Measurements from ENCODE around the gene CFI.

CFI gene

DNA sequence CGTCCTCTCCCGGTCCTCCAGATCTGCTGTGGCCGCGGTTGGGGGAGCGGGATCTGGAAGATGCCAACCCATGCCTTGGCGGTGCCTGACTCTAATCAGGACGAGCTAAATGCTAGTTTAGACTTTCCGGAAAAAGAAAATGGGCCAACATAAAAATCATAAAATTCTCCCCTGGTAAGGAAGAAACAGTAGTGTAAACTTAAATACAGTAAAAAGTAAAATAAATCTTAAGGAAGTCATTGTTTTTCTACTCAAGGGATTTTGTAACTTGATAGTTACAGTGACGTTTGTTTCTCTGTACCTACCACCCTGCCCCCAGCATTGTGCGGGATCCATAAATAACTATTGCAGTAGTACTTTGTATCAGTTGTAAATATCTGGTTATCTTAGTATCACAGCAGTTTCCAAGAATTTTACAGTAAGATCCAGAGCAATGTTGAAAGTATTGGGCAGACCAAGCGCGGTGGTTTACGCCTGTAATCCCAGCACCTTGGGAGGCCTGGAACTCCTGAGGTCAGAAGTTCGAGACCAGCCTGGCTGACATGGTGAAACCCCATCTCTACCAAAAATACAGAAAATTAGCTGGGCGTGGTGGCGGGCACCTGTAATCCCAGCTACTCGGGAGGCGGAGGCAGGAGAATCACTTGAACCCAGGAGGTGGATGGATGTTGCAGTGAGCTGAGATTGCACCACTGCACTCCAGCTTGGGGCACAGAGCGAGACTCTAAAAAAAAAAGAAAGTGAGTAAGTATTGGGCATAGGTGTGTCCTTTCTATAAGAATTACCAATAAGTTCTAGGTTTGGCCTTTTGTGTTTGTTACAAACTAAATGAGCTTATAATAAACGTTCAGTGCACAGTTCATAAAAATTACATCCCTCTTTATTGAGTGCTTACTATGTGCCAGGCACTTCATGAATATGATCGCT, 70.9 kb downstream of the CFI start:
- no peak for DNase-seq (ENCODE audit: low spot score)

GRCh38 chr4:109729718-109730618, 71.8 kb downstream of the CFI start, which contains the start of gene PLA2G12A:
PLA2G12A (minus strand) TSS chr4:109730070; CDS start chr4:109729809, 261 bp downstream.
- peak; percentile 95 for DNase-seq (ENCODE audit: low spot score)

GRCh38 chr4:109729117-109729717, 72.6 kb downstream of the CFI start:
- peak; percentile 16 for DNase-seq (ENCODE audit: low spot score)

DNA sequence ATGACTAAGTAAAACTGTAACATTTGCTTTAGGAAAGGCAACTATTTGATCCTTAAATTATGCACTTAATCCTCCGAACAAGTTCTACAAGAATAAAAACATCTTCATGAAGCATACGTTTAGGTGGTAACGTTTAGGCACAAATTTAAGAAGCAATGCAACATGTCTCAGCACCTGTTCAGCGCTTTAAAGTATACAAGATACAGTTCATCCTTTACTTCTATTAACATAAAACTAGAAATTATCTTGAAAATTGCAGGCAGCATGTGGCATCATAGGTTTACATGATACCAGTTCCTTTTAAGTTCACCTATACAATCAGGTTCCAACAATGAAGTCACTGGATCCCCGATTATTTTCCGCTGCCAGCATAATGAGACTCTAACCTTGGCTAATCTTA, 73.4 kb downstream of the CFI start:
- no peak for DNase-seq (ENCODE audit: low spot score)

DNA sequence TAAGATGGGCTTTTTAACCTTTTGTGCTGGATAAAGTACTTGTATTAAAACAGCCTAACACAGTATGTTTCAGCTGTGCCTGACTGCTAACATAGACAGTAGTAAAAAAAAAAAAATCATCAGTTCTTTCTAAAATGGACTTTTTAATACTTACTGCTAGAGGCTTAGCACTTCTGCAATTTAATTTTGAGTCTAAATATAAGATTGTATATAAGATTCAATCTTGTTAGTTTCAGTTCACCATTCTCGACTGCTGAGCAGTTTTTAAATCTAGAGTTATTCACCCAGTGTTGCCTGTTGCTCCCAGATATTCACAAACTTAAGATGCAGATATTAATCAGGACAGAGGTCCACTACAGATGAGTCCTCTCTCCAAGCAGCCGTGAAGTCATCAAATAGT, 78.7 kb downstream of the CFI start:
- no peak for DNase-seq (ENCODE audit: low spot score)

- DNase-seq (ENCODE audit: low spot score): no peak
These were observed 79.4 kb downstream of the CFI start for GRCh38 chr4:109722357-109722756.

DNA sequence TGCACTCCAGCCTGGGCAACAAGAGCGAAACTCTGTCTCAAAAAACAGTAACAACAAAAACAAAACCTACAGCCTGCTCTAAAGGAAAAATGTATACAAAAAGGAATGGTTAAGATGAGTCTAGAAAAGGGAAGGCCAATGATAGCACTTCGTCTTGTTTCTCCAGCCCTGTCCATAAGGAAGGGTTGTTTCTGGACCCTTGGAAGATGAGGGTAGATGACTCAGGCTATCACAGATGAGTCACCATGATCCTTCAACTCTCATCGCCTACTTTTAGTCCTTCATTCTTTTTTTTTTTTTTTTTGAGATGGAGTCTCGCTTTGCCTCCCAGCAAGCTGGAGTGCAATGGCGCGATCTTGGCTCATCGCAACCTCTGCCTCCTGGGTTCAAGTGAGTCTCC, 80.8 kb downstream of the CFI start:
- DNase-seq (ENCODE audit: low spot score): no peak

- no peak for DNase-seq (ENCODE audit: low spot score)
These were observed 82.2 kb downstream of the CFI start for GRCh38 chr4:109719604-109720003.

- no peak for DNase-seq (ENCODE audit: low spot score)
These were observed 83.0 kb downstream of the CFI start for GRCh38 chr4:109718759-109719158.

DNA sequence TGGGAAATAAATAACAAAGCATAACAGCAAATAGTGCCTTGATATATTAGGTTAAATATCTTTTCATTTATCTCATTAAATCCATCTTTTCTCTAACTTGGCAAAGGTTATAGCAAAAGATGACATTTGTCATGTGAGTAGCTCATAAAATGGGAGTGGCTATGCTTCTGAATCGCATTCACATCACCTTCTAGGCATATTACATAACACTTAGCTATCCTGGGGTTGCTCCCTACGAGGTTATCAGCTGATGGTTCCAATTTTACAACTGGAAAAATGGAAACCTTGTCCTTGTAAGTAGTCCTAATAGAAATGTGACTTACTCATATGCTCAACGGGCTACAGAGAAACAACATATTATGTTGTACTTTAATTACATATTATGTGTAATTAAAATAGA, 88.3 kb downstream of the CFI start:
- no peak for DNase-seq (ENCODE audit: low spot score)

GRCh38 chr4:109708990-109709389, 92.8 kb downstream of the CFI start:
- DNase-seq (ENCODE audit: low spot score): no peak

- no peak for DNase-seq (ENCODE audit: low spot score)
These were observed 93.4 kb downstream of the CFI start for GRCh38 chr4:109708435-109708834.

DNA sequence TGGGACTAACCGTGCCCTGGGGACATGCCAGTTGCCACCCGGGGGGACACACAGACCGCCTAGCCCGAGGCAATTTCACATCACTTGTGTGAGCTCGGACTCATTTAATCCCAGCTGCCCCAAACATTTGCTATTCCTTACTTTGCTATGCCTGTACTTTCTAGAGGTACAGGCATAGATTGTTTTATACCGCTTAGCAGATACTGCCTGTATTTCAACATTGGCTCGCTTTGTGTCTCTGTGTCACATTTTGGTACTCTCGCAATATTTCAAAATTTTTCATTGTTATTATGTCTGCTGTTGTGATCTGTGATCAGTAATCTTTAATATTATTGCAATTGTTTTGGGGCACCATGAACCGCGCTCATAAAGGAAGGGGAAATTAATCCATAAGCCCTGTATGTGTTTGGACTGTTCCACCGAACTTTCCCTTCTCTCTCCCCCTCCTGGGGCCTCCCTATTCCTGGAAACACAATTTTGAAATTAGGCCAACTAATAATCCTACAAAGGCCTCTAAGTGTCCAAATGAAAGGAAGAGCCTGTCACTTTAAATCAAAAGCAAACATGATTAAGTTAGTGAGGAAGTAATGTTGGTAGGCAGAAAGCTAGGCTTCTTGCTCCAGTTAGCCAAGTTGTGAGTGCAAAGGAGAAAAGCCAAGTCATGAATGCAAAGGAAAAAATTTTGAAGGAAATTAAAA, 98.0 kb downstream of the CFI start:
- no peak for DNase-seq (ENCODE audit: low spot score)

DNA sequence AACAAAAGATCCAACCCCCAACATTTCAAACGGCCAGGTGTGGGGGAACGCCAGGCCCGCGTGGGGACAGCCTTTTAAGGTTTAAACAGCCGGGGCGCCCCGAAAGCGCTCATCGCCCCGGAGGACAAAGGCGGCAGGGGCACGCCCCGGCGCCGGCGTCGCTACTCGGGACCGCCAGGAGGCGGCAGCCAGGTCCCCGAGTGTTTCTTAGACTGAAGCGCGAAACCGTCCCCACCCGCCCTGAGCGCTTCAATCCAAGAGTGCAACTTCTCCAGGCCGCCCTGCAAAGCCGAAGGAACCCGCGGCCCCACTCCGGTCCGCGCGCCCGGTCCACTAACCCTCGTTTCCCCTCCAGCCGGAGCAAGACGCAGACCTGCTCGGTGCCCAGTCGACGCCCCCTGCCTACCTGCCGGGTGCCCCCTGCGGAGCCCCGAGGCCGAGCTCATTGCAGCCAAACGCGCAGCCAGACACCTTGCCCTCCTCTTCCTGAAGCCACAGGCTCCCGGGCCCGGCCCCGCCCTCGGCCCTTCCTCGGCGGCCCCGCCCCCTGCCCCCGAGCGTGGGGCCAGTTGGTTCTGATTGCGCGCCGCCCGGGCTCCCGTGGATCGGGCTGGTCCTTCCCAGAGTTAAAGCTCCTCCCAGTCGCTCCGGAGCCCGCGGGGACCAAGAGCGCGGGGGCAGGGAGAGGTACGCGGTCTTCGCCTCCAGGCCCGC, 98.7 kb downstream of the CFI start, which contains the start of gene CASP6:
Gene CASP6 (minus strand): TSS at position 496 of the 714 bp plus-strand sequence. CDS start 50 bp downstream, at position 446.
- DNase-seq (ENCODE audit: low spot score): peak; percentile 86

DNA sequence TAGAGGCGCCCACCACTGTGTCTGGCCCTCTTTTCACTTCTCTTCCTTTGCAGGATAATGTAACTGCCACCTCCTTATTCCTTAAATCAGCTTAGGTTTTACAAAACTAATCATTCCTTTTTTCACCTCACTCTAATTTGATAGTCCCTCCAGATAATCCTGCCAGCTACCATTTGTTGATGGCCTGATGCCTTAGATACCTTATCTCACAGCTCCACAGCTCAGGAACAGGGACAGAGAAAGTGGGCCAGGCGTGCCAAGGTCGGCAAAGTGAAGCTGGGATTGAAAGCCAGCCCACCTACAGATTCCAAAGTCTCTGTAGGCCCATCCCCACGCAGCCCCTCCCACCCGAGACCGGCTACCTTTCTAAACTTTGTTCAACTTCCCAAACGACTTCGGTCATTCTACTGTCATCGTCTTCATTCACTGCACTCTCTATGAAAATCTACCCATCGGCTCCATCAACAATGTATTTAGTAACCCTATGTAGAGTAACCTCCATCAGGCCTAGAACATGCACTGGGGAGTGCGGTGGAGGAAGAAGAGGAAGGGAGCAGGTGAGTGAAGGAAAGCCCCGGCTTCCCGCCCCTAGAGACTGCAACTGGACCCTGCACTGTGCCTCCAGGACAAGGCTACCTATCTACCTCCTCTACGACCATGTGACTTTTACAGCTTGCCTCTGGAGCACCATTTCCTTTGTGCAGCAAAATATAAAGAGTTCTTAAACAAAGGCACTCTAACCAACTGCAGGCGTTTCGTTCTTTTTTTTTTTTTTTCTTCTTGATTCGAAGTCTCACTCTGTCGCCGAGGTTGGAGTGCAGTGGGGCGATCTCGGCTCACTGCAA, 100.0 kb downstream of the CFI start:
- peak; percentile 52 for DNase-seq (ENCODE audit: low spot score)

GRCh38 chr4:109699553-109700225, 102.1 kb downstream of the CFI start:
- no peak for DNase-seq (ENCODE audit: low spot score)

GRCh38 chr4:109698656-109699055, 103.1 kb downstream of the CFI start:
- no peak for DNase-seq (ENCODE audit: low spot score)

- DNase-seq (ENCODE audit: low spot score): no peak
These were observed 110.3 kb downstream of the CFI start for GRCh38 chr4:109691411-109691920.
